IPS DF 6.9 (cell line): ENCODE data around the gene F2.

Experiments
- DNase-seq: peaks from one replicate; pipeline ENCODE4 v3.0.0-alpha.2; 2013; ENCODE audit warnings: low read depth, low spot score
- H3K27ac ChIP-seq: one replicate; pipeline ENCODE4 v1.5.1; 2013; ENCODE audit warnings: low read length, control low read depth
- H3K27me3 ChIP-seq: 2 replicates; pipeline ENCODE4 v1.6.1; 2013; ENCODE audit warnings: mild to moderate bottlenecking, low read length; ENCODE audit not compliant: control insufficient read depth, insufficient read depth
- H3K36me3 ChIP-seq: 2 replicates; pipeline ENCODE4 v1.6.1; 2013; ENCODE audit warnings: low read length; ENCODE audit not compliant: control insufficient read depth, insufficient read depth
- H3K4me1 ChIP-seq: 2 replicates; pipeline ENCODE4 v1.6.1; 2013; ENCODE audit warnings: low read length; ENCODE audit not compliant: control insufficient read depth, insufficient read depth
- H3K4me3 ChIP-seq: 2 replicates; pipeline ENCODE4 v1.5.1; 2013; ENCODE audit warnings: mild to moderate bottlenecking, low read length
- H3K9me3 ChIP-seq: 2 replicates; pipeline ENCODE4 v1.6.1; 2013; ENCODE audit warnings: low read length, inconsistent platforms; ENCODE audit not compliant: control insufficient read depth, insufficient read depth
- WGBS: extraction: QIAGEN DNeasy Blood & Tissue Kit; methylation state at CpG from one replicate; pipeline ENCODE4 v1.1.7; 2013; ENCODE audit warnings: mixed read lengths, missing lambda C conversion rate; ENCODE audit not compliant: insufficient read length, insufficient coverage; 5-methylcytosine and 5-hydroxymethylcytosine counted together

F2 gene

DNA sequence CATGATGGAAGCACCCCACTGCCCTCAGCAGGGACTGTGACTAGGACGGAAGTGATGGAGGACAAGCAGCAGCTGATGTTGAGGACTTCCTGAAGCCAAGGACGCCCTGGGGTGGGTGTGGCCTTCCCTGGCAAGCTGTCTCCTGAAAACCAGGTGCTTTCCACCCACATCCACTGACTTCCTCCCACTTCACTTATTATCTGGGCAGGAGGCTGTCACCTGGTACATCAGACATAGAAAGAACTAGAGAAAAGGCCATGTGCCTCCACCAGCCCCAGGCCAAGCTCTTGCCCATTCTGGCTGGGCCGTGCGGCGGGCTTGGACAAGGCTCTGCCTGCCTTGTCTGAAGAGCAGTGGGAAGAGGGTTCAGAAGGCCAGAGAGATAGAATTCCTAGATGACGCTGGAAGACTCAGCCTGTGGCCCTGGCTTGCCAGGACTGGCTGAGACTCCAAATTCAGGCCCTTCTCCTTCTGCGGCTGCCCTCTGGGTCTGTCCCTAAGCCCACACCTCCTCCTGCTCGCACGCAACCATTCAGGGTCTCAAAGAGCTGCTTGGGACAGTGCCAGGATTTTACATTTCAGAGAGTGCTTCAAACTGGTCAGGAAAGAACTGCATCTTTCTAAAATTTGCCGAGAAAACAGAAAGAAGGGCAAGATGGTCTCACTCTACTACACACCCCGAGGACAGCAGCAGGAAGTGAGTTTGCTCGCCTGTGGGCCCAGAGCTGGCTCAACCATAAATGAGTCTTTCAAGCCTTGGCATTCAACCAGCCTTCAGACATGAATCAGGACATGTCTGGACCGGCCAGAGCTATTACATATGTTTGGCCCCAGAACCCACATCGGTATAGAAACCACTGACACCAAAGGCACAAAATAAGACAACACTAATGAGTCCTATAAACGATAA, 31.9 kb upstream of the F2 start:
- Histone ChIP-seq H3K27me3 (no peaks in the 10 kb centered on the region), H3K36me3 (no peaks in the 10 kb centered on the region), H3K4me1 (no peaks in the 10 kb centered on the region), H3K4me3 (no peak overlapping the region), H3K9me3 (no peaks in the 10 kb centered on the region), H3K27ac (no peak overlapping the region)
- no peak for DNase-seq
- no CpG with 5 or more reads among the region's 15 CpGs for WGBS

DNA sequence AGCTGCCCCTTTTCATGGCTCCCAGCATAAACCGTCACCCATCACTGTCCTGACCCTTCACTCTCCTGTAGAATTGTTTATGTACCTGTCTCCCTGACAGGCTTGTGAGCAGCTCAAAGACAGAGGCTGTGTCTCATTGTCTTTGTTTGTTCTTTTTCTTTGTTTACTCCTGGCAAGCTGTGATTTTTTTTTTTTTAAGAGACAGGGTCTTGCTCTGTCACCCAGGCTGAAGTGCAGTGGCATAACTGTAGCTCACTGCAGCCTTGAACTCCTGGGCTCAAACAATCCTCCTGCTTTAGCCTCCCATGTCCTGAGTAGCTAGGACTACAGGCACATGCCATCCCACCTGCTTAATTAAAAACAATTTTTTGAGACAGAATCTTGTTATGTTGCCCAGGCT, 28.3 kb upstream of the F2 start:
- H3K27me3 ChIP-seq: no peaks in the 10 kb centered on the region
- no peak for DNase-seq
- peaks cover 3% of the 10 kb centered on the region; the same call in 1 of the 2 replicates for H3K36me3 ChIP-seq
- no peaks in the 10 kb centered on the region for H3K9me3 ChIP-seq
- whole genome bisulfite sequencing: no CpG with 5 or more reads among the region's 1 CpG
- no peak overlapping the region for H3K27ac ChIP-seq
- no peaks in the 10 kb centered on the region for H3K4me1 ChIP-seq
- H3K4me3 ChIP-seq: no peak overlapping the region

DNA sequence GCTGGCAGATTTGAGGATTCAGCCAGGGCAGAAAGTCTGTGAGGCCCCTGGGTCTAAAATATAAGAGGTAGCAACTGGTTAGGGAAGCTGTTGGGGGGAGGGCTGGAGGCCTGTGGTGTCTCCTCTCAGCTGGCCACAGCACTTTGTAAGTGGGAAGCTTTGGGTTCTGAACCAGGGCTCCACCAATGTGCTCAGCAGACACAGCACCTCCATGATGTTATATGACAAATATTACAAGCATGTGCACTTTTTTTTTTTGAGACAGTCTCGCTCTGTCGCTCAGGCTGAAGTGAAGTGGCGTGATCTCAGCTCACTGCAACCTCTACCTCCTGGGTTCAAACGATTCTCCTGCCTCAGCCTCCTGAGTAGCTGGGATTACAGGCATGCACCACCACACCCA, 26.6 kb upstream of the F2 start:
- H3K4me1 ChIP-seq: no peaks in the 10 kb centered on the region
- no CpG with 5 or more reads among the region's 4 CpGs for WGBS
- H3K4me3 ChIP-seq: no peak overlapping the region
- peaks cover 4% of the 10 kb centered on the region; the same call in 1 of the 2 replicates for H3K36me3 ChIP-seq
- no peak overlapping the region for H3K27ac ChIP-seq
- no peaks in the 10 kb centered on the region for H3K9me3 ChIP-seq
- no peak for DNase-seq
- no peaks in the 10 kb centered on the region for H3K27me3 ChIP-seq

DNA sequence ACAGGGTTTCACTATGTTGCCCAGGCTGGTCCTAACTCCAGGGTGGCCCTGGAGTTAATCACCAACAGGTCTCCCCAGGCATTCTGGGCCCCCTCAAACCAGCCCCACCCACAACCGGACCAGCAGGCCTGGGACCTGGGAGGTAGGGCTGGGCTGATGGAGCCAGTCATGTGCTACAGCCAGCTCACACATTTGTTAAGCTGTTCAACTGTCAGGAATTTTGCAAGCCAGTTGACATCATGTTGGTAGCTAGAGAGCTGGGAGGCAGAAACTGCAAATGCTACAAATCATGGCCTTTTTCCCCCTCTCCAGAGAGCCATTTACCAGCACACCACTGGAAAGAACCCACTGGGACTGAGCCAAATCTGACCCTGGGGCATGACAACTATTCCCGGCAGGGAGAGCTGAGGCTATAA, 25.4 kb upstream of the F2 start:
- no peak for DNase-seq
- Histone ChIP-seq H3K27me3 (no peaks in the 10 kb centered on the region), H3K4me3 (no peak overlapping the region), H3K36me3 (peaks cover 4% of the 10 kb centered on the region; the same call in 1 of the 2 replicates), H3K4me1 (no peaks in the 10 kb centered on the region), H3K27ac (no peak overlapping the region), H3K9me3 (no peaks in the 10 kb centered on the region)
- WGBS: no CpG with 5 or more reads among the region's 2 CpGs

DNA sequence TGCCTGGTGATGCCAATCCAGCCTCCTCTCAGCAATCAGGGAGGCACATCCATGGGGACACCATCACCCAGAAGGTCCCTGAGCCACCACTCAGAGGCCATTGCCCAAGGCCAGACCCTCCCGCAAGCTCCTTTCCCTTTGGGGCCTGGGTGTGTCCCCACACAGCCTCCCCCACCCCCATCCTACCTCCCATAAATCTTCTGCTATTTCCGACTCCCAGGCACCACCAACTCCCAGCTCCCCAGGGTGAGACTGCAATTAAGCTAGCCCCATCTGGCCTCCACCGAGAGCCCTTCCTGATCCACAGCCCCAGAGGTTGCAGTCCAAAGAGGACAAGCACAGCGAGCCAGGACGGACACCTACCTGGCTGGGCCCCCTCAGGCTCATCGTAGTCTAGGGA, 24.9 kb upstream of the F2 start:
- no CpG with 5 or more reads among the region's 6 CpGs for WGBS
- Histone ChIP-seq H3K4me3 (no peak overlapping the region), H3K27me3 (no peaks in the 10 kb centered on the region), H3K4me1 (no peaks in the 10 kb centered on the region), H3K9me3 (no peaks in the 10 kb centered on the region), H3K27ac (no peak overlapping the region), H3K36me3 (peaks cover 4% of the 10 kb centered on the region; the same call in 1 of the 2 replicates)
- DNase-seq: no peak

DNA sequence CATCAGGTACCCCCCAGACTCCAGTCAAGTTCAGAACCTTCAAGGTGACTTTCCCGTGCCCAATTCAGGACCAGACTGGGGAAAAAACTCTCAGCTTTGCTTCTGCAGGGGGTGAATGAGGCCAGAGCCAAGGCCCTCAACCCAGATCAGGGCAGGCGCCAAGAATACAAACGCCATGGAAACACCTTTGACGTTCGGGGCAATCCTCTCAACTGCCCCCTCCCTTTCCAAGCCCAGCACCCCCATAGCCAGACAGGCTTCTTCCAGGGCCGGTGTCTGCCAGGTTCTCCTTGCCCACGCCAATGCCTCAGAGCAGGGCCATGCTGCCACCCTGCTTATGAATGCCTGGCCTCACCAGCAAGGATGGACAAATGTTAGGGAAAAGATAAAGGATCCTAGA, 24.4 kb upstream of the F2 start:
- Histone ChIP-seq H3K27me3 (no peaks in the 10 kb centered on the region), H3K9me3 (no peaks in the 10 kb centered on the region), H3K4me3 (no peak overlapping the region), H3K4me1 (no peaks in the 10 kb centered on the region), H3K27ac (no peak overlapping the region), H3K36me3 (peaks cover 4% of the 10 kb centered on the region; the same call in 1 of the 2 replicates)
- WGBS: no CpG with 5 or more reads among the region's 7 CpGs
- DNase-seq: no peak

DNA sequence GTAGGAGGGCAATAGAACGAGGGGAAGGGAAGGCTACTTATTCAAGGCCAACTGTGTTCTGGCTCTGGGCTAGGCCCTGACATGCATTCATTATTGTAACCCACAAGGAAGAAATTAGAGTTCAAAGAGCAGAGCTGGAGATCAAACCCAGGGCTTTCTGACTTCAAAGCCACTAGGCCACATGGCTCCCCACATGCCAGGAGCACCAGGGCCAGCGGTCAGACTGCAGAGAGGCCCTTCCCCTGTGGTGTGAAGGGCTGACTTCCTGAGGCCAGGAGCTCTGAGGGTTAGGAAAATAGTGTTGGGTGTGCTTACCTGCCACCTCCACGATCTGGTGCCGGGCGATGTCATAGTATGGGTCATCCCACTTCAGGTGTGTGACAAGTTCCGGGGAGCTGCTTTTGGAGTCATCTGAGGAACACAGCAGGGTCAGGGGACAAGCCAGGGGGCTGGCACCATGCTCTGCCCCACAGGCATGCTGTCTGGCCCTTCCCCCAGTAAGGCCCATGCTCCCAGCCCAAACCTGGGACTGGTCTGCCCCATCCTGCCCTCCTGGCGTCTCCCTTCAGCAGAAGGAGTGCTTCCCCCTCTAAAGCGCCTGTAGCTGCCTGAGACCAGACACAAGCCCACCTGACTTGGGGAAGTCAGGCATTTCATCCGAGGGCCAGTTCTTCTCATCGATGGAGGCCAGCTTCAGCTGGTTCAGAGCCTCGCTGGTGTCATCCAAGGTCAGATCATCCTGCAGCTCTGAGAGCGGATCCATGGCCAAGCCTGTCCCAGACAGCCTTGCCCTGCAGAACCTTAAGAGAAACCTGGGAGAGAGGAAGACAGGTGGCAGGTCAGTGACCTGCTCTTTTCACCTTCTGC, 23.4 kb upstream of the F2 start:
- Histone ChIP-seq H3K4me3 (no peak overlapping the region), H3K27ac (no peak overlapping the region), H3K36me3 (peaks cover 4% of the 10 kb centered on the region; the same call in 1 of the 2 replicates), H3K27me3 (no peaks in the 10 kb centered on the region), H3K4me1 (no peaks in the 10 kb centered on the region), H3K9me3 (no peaks in the 10 kb centered on the region)
- DNase-seq: no peak
- no CpG with 5 or more reads among the region's 12 CpGs for WGBS

DNA sequence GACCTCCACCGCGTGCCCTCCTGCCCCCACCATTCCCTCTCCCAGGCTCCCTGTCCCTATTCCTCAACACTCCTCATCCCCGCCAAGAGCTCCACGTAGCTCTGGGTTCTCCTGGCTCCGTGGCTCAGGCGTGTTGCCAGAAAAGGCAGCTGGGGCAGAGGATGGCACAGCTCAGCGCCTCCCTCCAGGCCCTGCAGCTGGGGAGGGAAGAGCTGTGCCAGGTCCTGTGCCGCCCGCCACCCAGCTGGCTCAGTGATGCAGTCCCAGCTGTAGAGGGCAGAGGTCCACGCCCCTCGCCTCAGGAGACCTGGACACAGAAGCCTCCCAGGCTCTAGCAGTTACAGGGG, 22.8 kb upstream of the F2 start:
- H3K4me1 ChIP-seq: no peaks in the 10 kb centered on the region
- no peaks in the 10 kb centered on the region for H3K27me3 ChIP-seq
- no peaks in the 10 kb centered on the region for H3K9me3 ChIP-seq
- H3K36me3 ChIP-seq: peaks cover 4% of the 10 kb centered on the region; the same call in 1 of the 2 replicates
- no CpG with 5 or more reads among the region's 11 CpGs for WGBS
- no peak for DNase-seq
- H3K27ac ChIP-seq: no peak overlapping the region
- no peak overlapping the region for H3K4me3 ChIP-seq

DNA sequence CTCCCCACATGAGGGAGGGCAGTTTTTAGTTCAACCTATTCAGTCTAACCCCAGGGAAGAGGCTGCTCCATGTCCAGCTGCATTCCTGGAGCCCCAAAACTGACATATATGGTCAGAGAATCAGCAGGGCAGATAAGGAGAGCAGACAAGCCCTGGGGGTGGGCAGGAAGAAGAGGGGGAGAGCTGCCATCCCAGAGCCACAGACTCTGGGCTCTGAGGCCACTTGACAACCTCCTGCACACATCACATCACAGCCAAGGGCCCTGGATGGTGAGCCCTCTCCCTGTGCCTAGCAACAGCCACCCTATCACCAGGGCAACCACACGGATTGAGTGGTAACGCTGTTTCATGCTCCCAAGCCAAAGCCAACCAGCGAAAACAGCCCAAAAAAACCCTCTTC, 21.7 kb upstream of the F2 start:
- WGBS: no CpG with 5 or more reads among the region's 3 CpGs
- no peak overlapping the region for H3K27ac ChIP-seq
- DNase-seq: no peak
- H3K9me3 ChIP-seq: no peaks in the 10 kb centered on the region
- peaks cover 4% of the 10 kb centered on the region; the same call in 1 of the 2 replicates for H3K36me3 ChIP-seq
- H3K4me1 ChIP-seq: no peaks in the 10 kb centered on the region
- H3K27me3 ChIP-seq: no peaks in the 10 kb centered on the region
- H3K4me3 ChIP-seq: no peak overlapping the region

DNA sequence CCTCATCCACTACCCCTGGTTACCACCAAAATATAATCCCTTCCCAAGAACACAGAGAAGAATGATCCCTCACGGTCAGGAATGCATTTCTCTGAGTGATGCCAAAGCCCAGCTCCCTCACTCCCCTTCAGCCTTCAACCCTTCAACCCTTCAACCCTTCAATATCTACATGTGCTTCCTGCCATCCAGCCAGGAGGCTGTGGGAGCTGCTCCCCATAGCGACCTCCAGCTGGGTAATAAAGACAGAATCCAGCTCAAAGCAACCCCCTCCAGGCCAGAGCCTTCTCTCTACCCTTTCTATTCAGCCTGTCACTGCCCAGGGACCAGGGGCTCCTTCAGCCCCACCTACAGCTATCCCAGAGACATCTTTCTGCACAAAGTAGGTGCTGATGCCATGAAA, 21.3 kb upstream of the F2 start:
- DNase-seq: no peak
- Histone ChIP-seq H3K36me3 (peaks cover 6% of the 10 kb centered on the region; the same call in 1 of the 2 replicates), H3K4me3 (no peak overlapping the region), H3K27me3 (no peaks in the 10 kb centered on the region), H3K9me3 (no peaks in the 10 kb centered on the region), H3K4me1 (no peaks in the 10 kb centered on the region), H3K27ac (no peak overlapping the region)
- no CpG with 5 or more reads among the region's 2 CpGs for WGBS
